ENCODE data around the gene FAM237A. TPM values are rescaled to one million over a fixed set of nuclear protein-coding genes. Genes with fewer than 3 reads are reported as not detected.

The FAM237A gene
- total and polyA plus RNA-seq, 2 donors (not counting 1 experiment from before 2014, with no cell fraction given): not detected

DNA sequence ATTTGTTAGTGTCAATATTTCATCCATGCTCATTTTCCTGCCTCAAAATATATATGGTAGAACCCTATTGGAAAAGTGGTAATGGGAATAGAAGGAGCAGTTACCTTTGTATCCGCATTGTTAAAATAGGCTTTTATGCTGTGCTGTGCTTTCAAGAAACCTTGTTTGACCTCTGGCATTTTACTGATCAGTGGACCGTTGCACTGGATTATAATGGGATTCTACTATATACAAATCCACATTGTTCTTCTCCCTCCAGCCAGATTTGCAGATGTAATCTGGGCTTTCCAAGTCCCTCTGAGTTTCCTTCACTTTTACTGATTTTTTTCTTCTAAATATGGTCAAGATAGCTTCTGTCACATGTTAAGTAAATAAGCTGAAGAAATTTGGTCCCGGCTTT is 23.3 kb upstream of the FAM237A start:
- Histone ChIP-seq H2AFZ (ENCODE audit: low read length) (no peak overlapping the region), H3K27ac (ENCODE audit: insufficient read depth, low read length) (no peak overlapping the region), H3K4me2 (ENCODE audit: extremely low read depth, insufficient read depth, low read length) (no peak overlapping the region), H4K20me1 (ENCODE audit: control insufficient read depth, extremely low read depth, insufficient read depth, low read length) (no peaks in the 10 kb centered on the region), H3K27me3 (ENCODE audit: control insufficient read depth, insufficient read depth, low read length) (no peaks in the 10 kb centered on the region), H3K9ac (ENCODE audit: insufficient read depth, low read length) (no peak overlapping the region), H3K36me3 (ENCODE audit: control insufficient read depth, insufficient read depth, low read length) (no peaks in the 10 kb centered on the region), H3K4me3 (replicated peaks in 1 of 4; ENCODE audit: control extremely low read depth in 1 of 4, insufficient read depth in 1 of 4, low read depth in 3 of 4, low read length in 4 of 4) (no peak overlapping the region), H3K9me3 (ENCODE audit: control insufficient read depth, insufficient read depth, low read depth, low read length) (no peaks in the 10 kb centered on the region), H3K79me2 (ENCODE audit: control insufficient read depth, insufficient read depth, low read length) (no peaks in the 10 kb centered on the region), H3K4me1 (ENCODE audit: control insufficient read depth, extremely low read depth, insufficient read depth, low read length) (no peaks in the 10 kb centered on the region)
- DNase-seq (ENCODE audit: low read depth in 2 of 2): no peak
- TF ChIP-seq CTCF (conservative IDR thresholded peaks at IDR 0.05 in 1 of 2, IDR thresholded peaks at IDR 0.05 in 1 of 2; ENCODE audit: low read depth in 1 of 2, low read length in 2 of 2): no peak
- no peak for TF ChIP-seq EZH2 (IDR thresholded peaks at IDR 0.05; ENCODE audit: low read length, missing control alignments)

GRCh38 chr2:206626108-206626507 is 16.2 kb upstream of the FAM237A start:
- TF ChIP-seq CTCF (conservative IDR thresholded peaks at IDR 0.05 in 1 of 2, IDR thresholded peaks at IDR 0.05 in 1 of 2; ENCODE audit: low read depth in 1 of 2, low read length in 2 of 2) (no peak), EZH2 (IDR thresholded peaks at IDR 0.05; ENCODE audit: low read length, missing control alignments) (no peak)
- DNase-seq (ENCODE audit: low read depth in 2 of 2): no peak
- Histone ChIP-seq H3K9me3 (ENCODE audit: control insufficient read depth, insufficient read depth, low read depth, low read length) (no peaks in the 10 kb centered on the region), H3K9ac (ENCODE audit: insufficient read depth, low read length) (no peak overlapping the region), H3K36me3 (ENCODE audit: control insufficient read depth, insufficient read depth, low read length) (no peaks in the 10 kb centered on the region), H2AFZ (ENCODE audit: low read length) (no peak overlapping the region), H4K20me1 (ENCODE audit: control insufficient read depth, extremely low read depth, insufficient read depth, low read length) (no peaks in the 10 kb centered on the region), H3K27ac (ENCODE audit: insufficient read depth, low read length) (no peak overlapping the region), H3K4me2 (ENCODE audit: extremely low read depth, insufficient read depth, low read length) (no peak overlapping the region), H3K4me1 (ENCODE audit: control insufficient read depth, extremely low read depth, insufficient read depth, low read length) (no peaks in the 10 kb centered on the region), H3K4me3 (replicated peaks in 1 of 4; ENCODE audit: control extremely low read depth in 1 of 4, insufficient read depth in 1 of 4, low read depth in 3 of 4, low read length in 4 of 4) (no peak overlapping the region), H3K79me2 (ENCODE audit: control insufficient read depth, insufficient read depth, low read length) (no peaks in the 10 kb centered on the region), H3K27me3 (ENCODE audit: control insufficient read depth, insufficient read depth, low read length) (no peaks in the 10 kb centered on the region)

DNA sequence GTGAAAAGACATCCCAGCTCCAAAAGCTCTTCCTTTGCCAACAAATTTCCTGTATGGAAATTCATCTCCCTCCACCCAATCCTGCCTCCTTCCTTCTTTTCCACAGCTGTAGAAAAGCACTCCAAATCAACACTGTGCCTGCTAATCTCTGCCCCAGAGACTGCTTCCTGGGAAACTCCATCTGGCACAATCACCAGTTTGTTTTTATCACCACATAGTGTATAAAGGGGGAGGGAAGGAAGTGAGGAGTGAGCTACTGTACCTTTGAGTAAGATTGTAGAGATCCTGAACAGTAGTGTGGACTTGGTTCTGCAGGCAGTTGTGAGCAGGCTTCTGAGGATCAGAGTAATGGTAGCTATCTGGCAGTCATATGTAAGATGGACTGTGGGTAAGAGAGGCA is 14.7 kb upstream of the FAM237A start:
- H3K4me2 ChIP-seq (ENCODE audit: extremely low read depth, insufficient read depth, low read length): no peak overlapping the region
- H3K9me3 ChIP-seq (ENCODE audit: control insufficient read depth, insufficient read depth, low read depth, low read length): no peaks in the 10 kb centered on the region
- no peaks in the 10 kb centered on the region for H3K79me2 ChIP-seq (ENCODE audit: control insufficient read depth, insufficient read depth, low read length)
- H4K20me1 ChIP-seq (ENCODE audit: control insufficient read depth, extremely low read depth, insufficient read depth, low read length): no peaks in the 10 kb centered on the region
- no peak overlapping the region for H3K4me3 ChIP-seq (replicated peaks in 1 of 4; ENCODE audit: control extremely low read depth in 1 of 4, insufficient read depth in 1 of 4, low read depth in 3 of 4, low read length in 4 of 4)
- no peak overlapping the region for H3K27ac ChIP-seq (ENCODE audit: insufficient read depth, low read length)
- no peaks in the 10 kb centered on the region for H3K36me3 ChIP-seq (ENCODE audit: control insufficient read depth, insufficient read depth, low read length)
- no peak for TF ChIP-seq CTCF (conservative IDR thresholded peaks at IDR 0.05 in 1 of 2, IDR thresholded peaks at IDR 0.05 in 1 of 2; ENCODE audit: low read depth in 1 of 2, low read length in 2 of 2)
- no peak for TF ChIP-seq EZH2 (IDR thresholded peaks at IDR 0.05; ENCODE audit: low read length, missing control alignments)
- DNase-seq (ENCODE audit: low read depth in 2 of 2): no peak
- no peak overlapping the region for H3K9ac ChIP-seq (ENCODE audit: insufficient read depth, low read length)
- H3K27me3 ChIP-seq (ENCODE audit: control insufficient read depth, insufficient read depth, low read length): no peaks in the 10 kb centered on the region
- H2AFZ ChIP-seq (ENCODE audit: low read length): no peak overlapping the region
- H3K4me1 ChIP-seq (ENCODE audit: control insufficient read depth, extremely low read depth, insufficient read depth, low read length): no peaks in the 10 kb centered on the region
